ENCODE data around the gene MRPL23. TPM values are rescaled to one million over a fixed set of nuclear protein-coding genes. Genes with fewer than 3 reads are reported as not detected.
A peak's percentile ranks its signal among the peaks of the same experiment; 100 is the strongest.
"Not testable (repeated sequence)": the region's sequence is repeated elsewhere in the genome, so short reads cannot be mapped to it uniquely, and the experiment has no call there.

The MRPL23 gene
- total RNA-seq, 2 donors from 2014 or later: 96.4 to 132 TPM

DNA sequence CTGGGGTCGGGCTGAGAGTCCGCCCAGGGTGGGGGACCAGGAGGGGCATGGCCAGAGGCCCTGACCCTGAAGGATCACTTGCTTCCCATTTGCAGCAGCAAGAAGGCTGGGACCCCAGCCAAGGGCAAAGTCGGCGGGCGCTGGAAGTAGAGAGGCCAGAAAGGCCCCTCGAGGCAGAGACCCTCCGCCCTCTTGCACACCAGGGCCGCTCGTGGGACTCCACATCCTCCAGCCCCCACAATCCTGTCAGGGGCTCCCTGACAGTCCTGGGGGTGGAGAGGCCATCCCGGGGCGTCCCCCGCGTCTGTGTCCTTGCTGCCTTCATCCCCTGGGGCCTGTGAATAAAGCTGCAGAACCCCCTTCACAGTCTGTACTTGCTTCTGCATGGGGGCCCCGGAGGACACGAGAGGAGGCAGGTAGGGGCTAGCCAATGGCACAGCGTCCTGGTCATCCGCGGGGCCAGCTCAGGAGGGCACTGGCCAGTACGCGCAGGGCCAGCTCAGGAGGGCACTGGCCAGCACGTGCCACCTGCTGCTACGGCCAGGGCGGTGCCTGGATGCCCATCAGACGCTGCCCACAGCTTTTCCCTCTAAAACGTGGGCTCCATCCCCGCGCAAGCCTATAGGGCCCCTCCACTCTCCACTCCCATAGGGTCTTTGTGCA lies 8.7 kb upstream of the MRPL23 start:
- Mint-ChIP-seq H3K9me3 (no peaks in the 10 kb centered on the region), H3K27ac (no peak overlapping the region), H3K36me3 (no peaks in the 10 kb centered on the region)
- DNase-seq (ENCODE audit: low spot score in 2 of 2) (peak in 1 of 2 donors; percentile 54), ATAC-seq (no peak)

DNA sequence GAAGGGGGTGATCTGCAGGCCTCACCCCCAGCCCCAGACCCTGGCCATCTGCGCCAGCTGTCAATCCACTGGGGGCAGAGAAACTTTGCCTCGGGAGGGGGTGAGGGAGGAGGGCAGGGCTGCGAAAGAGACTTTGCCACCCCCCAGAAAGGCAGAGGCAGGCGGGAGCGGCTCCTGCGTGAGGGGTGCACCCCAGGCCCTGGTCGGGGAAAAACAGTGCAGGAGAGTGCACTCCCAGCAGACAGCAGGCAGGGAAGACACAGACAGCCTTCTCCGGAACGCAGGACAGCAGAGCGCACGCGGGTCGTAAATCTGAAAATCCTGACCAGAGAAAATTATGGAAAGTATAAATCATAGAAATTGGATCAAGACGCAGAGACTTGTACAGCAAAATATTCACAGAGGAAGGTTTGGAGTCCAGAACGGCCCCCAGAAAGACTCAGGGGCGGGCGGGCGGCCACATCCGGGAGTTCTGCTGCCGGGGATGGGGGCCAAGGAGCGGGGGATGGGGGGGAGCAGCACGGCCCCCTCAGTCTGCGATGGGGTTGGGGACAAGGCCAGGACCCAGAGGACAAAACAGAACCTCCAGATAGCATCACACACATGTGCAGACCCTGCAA lies 8.0 kb upstream of the MRPL23 start:
- H3K27ac Mint-ChIP-seq: peak overlapping the region in 1 of 2 donors; percentile 26
- no peaks in the 10 kb centered on the region for H3K9me3 Mint-ChIP-seq
- DNase-seq (ENCODE audit: low spot score in 2 of 2): no peak
- ATAC-seq: peak in 1 of 2 donors; percentile 29
- H3K36me3 Mint-ChIP-seq: no peaks in the 10 kb centered on the region

DNA sequence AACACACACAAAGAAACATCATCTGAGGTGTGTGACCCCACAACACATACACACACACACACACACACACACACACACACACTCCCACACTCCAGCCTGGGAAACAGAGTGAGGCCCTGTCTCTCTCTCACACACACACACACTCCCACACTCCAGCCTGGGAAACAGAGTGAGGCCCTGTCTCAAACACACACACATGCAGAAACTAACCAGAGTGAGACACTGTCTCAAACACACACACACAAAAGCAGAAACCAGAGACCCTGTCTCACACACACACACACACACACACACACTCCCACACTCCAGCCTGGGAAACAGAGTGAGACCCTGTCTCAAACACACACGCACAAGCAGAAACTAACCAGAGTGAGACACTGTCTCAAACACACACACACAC lies 7.3 kb upstream of the MRPL23 start:
- H3K27ac Mint-ChIP-seq: peak overlapping the region; percentile 26 to 53
- ATAC-seq, H3K9me3 Mint-ChIP-seq, H3K36me3 Mint-ChIP-seq: not testable (repeated sequence)
- DNase-seq (ENCODE audit: low spot score in 2 of 2): peak in 1 of 2 donors; percentile 11

DNA sequence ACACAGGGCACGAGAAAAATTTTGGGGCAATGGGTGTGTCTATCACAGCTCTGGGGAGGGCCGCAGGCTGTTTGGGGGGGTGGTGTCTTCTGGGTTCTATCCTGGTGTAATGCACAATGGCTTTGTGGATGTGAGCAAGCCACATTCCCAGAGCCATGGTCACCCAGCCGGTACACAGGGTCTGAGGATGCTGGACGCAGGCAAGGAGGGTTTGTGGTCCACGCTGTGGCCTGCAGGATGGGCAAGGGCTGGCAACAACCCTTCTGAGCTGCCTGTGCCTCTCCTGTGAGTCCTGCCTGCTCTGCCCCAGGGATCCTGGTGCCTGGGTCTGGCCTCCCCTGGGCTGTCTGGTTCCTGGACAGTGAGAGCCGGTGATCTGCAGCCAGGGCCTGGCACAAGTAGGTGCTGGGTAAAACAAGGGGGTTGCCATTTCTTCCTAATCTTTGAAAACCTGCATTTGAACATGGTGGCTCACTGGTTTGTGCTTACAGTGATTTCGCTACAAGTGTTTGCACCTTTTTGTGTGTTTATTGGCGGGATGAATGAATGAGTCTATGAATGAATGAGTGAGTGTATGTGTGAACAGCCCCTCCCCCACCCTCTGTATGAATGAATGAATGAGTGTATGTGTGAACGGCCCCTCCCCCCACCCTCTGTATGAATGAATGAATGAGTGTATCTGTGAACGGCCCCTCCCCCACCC lies 4.4 kb upstream of the MRPL23 start:
- peak in 1 of 2 donors; percentile 16 for DNase-seq (ENCODE audit: low spot score in 2 of 2)
- ATAC-seq: no peak
- H3K36me3 Mint-ChIP-seq: no peaks in the 10 kb centered on the region

DNA sequence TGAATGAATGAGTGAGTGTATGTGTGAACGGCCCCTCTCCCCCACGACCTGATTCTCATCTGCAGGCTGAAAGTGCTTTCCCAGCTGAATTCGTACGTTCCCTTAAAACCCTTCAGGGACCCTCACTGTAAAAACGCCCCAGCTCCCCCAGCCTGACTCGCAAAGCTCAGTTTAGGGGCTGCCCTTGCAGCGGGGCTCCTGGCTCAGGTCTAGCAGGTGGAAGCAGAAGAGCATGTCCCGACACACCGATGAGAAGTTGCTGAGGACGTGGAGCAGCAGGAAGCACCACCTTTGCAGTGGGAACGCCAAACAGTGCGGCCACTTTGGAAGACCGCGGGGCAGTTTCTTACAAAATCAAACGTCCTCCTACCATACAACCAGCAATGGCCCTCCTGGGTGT lies 3.6 kb upstream of the MRPL23 start:
- DNase-seq (ENCODE audit: low spot score in 2 of 2) (peak in 1 of 2 donors; percentile 52), ATAC-seq (no peak)
- no peak overlapping the region for H3K27ac Mint-ChIP-seq

More for the DNA sequence above, 4.4 kb upstream of the MRPL23 start:
- no peaks in the 10 kb centered on the region for H3K9me3 Mint-ChIP-seq
- H3K27ac Mint-ChIP-seq: no peak overlapping the region

DNA sequence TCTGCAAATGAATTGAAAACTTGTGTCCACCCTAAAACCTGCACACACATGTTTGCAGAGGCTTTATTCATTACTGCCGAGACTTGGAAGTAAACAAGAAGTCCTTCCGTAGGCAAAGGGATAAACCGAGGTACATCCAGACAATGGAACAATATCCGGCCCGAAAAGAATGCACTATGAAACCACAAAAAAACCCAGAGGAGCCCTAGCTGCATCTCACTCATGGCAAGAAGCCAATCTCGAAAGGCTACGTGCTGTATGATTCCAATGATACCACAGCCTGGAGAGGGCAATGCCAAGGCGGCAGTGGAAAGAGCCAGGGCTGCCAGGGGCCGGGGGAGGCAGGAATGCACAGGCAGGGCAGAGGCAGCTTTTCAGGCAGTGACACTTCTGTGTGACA lies 3.2 kb upstream of the MRPL23 start:
- Mint-ChIP-seq H3K9me3 (no peaks in the 10 kb centered on the region), H3K27ac (no peak overlapping the region), H3K36me3 (no peaks in the 10 kb centered on the region)
- ATAC-seq: no peak
- peak in 1 of 2 donors; percentile 39 for DNase-seq (ENCODE audit: low spot score in 2 of 2)

More for the DNA sequence above, 3.6 kb upstream of the MRPL23 start:
- Mint-ChIP-seq H3K36me3 (no peaks in the 10 kb centered on the region), H3K9me3 (no peaks in the 10 kb centered on the region)

DNA sequence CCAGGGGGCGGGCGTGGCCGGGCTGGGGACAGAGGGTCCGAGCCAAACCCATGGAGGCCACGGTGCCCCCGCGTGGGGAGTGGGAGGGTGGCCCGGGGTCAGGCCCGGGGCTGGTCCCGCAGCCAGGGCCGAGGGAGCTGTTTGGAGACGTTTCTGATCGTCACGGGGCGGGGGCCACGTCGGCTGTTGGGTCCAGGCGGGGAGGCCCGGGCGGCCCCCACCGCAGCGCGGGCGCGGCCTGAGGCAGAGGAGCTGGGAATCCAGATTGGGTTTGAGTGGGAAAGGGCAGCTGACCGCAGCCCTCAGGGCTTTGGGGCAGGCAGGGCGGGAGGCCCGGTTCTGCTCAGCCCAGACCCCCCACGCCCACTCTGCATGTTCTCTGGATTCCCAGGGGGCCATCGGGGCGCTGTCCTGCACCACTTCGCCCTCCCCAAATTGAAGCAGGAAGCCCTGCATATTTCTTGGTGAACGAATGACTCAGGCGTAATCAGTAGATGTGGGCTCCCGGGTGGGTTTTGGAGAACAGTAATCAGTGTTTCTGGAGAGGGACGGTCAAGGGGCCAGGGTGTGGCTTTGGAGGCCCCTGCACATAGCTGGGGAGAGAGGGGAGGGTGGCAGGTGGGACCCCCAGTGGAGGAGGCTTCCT lies 583 bp downstream of the MRPL23 start:
- H3K9me3 Mint-ChIP-seq: no peaks in the 10 kb centered on the region
- ATAC-seq: peak; percentile 25 to 67
- H3K36me3 Mint-ChIP-seq: no peaks in the 10 kb centered on the region

DNA sequence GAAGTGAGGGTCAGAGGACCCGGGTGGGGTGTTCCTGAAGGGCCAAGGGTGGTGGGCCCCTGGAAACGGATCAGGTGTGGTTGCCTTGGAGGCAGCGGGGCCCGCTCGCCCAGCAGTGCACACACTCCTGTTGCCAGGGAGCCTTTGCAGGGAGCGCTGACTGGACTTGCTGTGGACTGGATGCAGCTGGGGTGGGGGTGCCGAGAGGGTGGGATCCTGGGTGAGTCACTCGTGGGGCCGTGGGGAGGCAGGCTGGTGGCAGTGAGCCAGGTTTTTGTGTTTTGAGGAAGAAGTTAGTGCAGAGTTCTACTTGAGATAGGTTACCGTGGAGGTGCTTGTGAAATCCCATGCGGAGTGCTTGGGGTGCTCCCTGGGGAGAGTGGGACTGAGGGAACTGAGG lies 1.3 kb downstream of the MRPL23 start:
- Mint-ChIP-seq H3K36me3 (no peaks in the 10 kb centered on the region), H3K9me3 (no peaks in the 10 kb centered on the region), H3K27ac (no peak overlapping the region)
- ATAC-seq (no peak), DNase-seq (ENCODE audit: low spot score in 2 of 2) (no peak)

More for the DNA sequence above, 583 bp downstream of the MRPL23 start:
- no peak for DNase-seq (ENCODE audit: low spot score in 2 of 2)
- no peak overlapping the region for H3K27ac Mint-ChIP-seq

DNA sequence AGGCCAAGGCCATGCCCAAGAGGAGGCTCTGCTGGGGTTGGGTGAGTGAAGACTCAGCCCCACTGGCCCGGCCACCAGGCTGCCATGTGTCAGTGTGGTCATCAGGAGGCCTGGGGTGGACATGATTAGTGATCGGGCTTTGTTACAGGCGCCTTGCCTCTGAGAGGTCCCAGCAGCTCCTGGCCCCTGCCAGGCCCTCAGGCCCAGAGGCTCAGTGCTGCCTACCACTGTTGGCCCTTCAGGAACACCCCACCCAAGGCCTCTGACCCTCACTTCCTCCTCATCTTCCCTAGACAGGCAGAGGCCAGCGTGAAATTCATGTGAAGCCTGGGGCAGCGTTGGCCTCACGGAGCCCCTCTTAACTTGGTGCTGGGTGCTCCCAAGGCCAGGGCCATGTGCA lies 2.2 kb downstream of the MRPL23 start:
- H3K9me3 Mint-ChIP-seq: no peaks in the 10 kb centered on the region
- ATAC-seq: no peak
- no peak for DNase-seq (ENCODE audit: low spot score in 2 of 2)
- no peak overlapping the region for H3K27ac Mint-ChIP-seq
- no peaks in the 10 kb centered on the region for H3K36me3 Mint-ChIP-seq

DNA sequence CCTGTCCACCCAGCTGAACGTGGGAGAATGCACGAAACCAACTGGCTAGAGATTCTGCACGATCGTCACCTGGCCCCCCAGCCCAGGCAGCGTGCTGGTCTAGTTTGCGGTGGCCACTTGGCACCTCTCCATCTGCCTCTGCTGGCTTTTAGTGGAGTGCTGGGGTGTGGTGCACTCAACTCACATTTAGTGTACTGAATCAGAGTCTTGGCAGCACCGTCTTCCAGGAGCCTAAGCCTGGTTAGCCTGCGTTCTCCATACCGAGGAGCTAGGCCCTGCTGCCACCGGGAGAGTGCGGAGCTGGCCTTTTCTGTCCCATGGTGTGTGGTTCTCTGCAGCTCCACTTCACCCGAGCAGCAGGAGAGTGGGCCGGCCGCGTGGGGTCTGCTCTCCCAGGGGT lies 2.8 kb downstream of the MRPL23 start:
- Mint-ChIP-seq H3K9me3 (no peaks in the 10 kb centered on the region), H3K36me3 (no peaks in the 10 kb centered on the region), H3K27ac (no peak overlapping the region)
- no peak for ATAC-seq
- DNase-seq (ENCODE audit: low spot score in 2 of 2): no peak

DNA sequence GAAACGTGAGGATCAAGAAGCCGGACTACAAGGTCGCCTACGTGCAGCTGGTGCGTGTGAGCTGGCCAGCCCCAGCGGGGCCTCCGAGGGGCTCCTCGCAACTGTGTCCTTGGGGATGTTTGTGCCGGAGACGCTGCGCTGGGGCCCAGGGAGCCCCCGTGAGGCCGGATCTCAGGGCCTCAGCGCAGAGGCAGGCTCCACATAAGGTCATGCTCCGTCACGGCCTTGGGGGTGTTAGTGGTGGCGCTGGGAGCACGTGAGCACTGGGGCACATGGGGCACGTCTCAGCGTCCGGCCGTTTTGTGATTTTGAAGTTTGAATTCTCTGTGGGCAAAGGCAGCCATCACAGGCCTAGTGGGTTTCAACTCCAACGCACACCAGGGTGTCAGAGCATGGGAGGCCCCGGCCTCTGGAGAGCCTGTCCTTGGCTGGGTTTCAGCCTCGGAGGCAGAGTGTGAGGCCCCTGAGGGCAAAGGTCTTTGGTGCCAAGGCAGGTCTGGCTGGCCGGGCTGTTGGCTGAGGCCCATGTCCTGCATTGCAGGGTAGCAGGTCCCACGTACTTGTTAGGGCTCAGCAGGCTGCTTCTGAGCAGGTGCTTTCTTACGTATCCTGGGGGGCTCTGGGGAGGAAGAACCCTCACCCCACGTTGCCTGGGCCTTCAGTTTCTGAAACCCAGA lies 5.8 kb downstream of the MRPL23 start:
- no peaks in the 10 kb centered on the region for H3K36me3 Mint-ChIP-seq
- ATAC-seq (no peak), DNase-seq (ENCODE audit: low spot score in 2 of 2) (no peak)

DNA sequence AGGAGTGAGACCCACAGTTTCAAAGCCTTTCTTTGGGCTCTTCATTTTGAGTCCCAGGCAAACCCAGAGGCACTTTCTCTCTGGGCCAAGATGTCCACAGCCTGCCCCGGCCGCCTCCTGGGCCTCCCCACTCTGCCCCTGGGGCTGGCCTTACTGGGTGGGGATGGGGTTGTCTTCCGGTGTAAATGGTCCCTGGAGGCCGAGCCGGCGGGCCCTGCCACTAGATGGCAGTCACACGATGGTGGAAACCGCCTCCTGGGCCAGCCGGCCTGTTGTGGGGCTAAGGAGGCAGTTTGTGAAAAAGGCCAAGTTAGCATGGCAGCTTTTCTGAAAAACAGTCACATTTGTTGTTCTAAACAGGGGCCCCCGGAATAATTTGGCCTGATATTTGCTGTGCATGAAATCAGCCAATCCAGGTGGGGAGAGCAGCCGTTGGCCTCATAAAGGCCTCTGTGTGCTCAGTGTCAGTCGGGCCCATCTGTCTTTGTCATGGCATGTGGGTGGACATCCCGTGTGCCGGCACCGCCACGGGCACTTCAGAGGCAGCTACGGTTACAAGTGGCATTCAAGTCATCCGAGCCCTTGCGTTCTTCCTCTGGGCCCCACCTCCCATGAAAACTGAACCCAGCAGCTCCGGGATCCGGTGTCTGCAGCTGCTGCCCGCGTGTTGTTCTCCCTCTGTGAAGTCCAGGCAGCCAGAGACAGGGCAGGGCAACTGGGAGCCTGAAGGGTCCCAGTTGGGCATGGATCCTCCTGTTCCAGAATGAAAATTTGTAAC lies 6.5 kb downstream of the MRPL23 start:
- Mint-ChIP-seq H3K36me3 (no peaks in the 10 kb centered on the region), H3K27ac (no peak overlapping the region), H3K9me3 (no peaks in the 10 kb centered on the region)
- no peak for DNase-seq (ENCODE audit: low spot score in 2 of 2)
- ATAC-seq: peak; percentile 56 to 77

More for the DNA sequence above, 5.8 kb downstream of the MRPL23 start:
- Mint-ChIP-seq H3K9me3 (no peaks in the 10 kb centered on the region), H3K27ac (no peak overlapping the region)

DNA sequence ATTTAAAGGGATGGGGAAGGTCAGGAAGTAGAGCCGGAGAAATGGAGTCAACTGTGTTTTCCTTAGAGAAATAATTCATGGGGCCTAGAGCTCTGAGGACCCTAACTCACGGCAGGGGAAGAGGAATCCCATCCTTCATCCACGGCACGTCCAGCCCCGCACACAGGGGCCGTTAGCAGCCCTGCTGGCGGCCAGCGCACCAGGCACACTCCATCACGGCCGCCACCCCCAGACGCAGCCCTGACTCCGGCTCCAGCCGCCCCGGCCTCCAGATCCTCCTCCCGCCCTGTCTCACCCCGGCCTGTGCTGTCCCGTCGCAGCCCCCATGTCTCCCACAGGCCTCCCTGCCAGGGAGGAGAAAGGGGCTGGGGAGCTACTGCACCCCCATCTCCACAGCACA lies 11.2 kb downstream of the MRPL23 start:
- ATAC-seq (no peak), DNase-seq (ENCODE audit: low spot score in 2 of 2) (no peak)
- Mint-ChIP-seq H3K36me3 (no peaks in the 10 kb centered on the region), H3K27ac (no peak overlapping the region), H3K9me3 (no peaks in the 10 kb centered on the region)

DNA sequence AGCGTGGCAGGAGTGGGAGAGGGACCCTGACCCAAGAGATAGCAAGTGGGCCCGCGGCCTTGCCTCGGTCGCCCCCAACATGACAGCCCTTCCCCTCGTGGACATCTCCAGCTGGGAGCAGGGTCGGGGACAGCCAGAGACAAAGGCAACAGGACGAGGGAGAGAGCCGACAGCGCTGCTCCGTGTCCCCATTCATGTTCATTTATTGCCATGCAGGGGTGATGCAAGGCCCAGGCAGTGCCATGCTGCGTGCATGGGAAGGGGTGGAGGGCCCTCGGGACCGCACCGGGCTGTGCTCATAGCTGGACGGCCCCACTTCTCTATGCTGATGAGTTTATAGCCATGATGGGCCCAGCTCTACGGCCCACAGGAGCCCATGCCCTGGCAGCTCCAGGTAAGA lies 12.7 kb downstream of the MRPL23 start:
- ATAC-seq (no peak), DNase-seq (ENCODE audit: low spot score in 2 of 2) (no peak)
- Mint-ChIP-seq H3K27ac (no peak overlapping the region), H3K9me3 (no peaks in the 10 kb centered on the region), H3K36me3 (no peaks in the 10 kb centered on the region)

DNA sequence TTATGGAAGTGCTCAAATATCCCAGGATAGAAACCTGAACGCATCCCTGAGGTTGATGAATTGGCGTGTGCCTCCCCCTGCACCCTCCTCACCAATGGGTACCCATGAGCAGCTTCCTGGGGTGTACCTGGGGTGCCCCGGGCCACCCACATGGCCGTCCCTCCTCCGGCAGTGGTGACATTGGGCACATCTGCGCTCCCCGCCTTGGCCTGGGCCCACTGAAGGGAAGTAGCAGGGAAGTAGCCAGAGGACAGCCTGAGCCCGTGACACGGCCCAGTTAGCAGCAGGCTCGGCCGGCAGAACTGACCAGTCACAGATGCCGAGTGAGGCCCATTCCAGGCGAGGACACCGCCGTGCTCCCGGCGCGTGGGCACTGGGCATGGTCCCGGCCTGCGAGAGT lies 16.7 kb downstream of the MRPL23 start:
- H3K9me3 Mint-ChIP-seq: no peaks in the 10 kb centered on the region
- H3K36me3 Mint-ChIP-seq: no peaks in the 10 kb centered on the region
- no peak overlapping the region for H3K27ac Mint-ChIP-seq
- DNase-seq (ENCODE audit: low spot score in 2 of 2) (no peak), ATAC-seq (no peak)

DNA sequence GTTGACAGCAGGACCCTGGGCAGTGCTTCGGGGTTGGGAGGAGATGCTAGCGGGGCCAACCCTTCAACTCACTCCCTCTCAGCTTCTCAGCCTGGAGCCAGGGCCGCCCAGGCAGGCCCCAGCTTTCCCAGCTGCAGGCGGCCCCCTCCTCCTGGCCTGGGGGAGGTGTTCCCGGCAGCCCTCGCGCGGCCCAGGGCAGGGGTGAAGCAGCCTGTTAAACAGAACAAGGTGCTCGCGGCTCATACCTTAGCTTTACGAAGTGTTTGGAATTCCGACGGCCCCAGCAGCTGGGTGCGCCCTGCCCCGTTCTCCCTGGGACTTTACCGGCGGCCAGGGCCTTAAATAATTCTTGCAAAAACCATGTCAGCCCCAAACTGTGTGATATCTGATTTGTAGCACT lies 17.2 kb downstream of the MRPL23 start:
- Mint-ChIP-seq H3K9me3 (no peaks in the 10 kb centered on the region), H3K27ac (no peak overlapping the region), H3K36me3 (no peaks in the 10 kb centered on the region)
- no peak for DNase-seq (ENCODE audit: low spot score in 2 of 2)
- ATAC-seq: no peak

All from activated naive CD4-positive, alpha-beta T cell treated with anti-CD3 and anti-CD28 coated beads, Interleukin-2, amount 50 U/mL, for 72 hours (primary cell).